Keratinocyte (primary cell): ENCODE data around the gene ADCYAP1R1.

Source experiments
- CTCF ChIP-seq, 3 experiments: IDR thresholded peaks in 1 of 3; conservative IDR thresholded peaks in 1 of 3; optimal IDR thresholded peaks in 1 of 3; 2 replicates in 2 of 3; 3 replicates in 1 of 3; pipeline versions ENCODE3 to v1.5.1; 2011; ENCODE audit warnings: low read length in 3 of 3, mild to moderate bottlenecking in 3 of 3, moderate library complexity in 2 of 3, control low read depth in 1 of 3, inconsistent platforms in 1 of 3; ENCODE audit not compliant: insufficient read depth in 2 of 3; ENCODE audit errors: extremely low read depth in 1 of 3
- EZH2 ChIP-seq: IDR thresholded peaks from one replicate; pipeline ENCODE4 v1.6.1; 2012; ENCODE audit warnings: inconsistent platforms, mild to moderate bottlenecking, low read length, moderate library complexity

GRCh38 chr7:31087351-31087750 is 35.2 kb downstream of the ADCYAP1R1 start:
- no peak for TF ChIP-seq CTCF (optimal IDR thresholded peaks at IDR 0.05 in 1 of 3, IDR thresholded peaks at IDR 0.05 in 1 of 3, conservative IDR thresholded peaks at IDR 0.05 in 1 of 3; ENCODE audit: extremely low read depth in 1 of 3, insufficient read depth in 2 of 3, low read length in 3 of 3)
- no peak for TF ChIP-seq EZH2
